Measurements from ENCODE around the gene OR2H2.

Gene OR2H2

DNA sequence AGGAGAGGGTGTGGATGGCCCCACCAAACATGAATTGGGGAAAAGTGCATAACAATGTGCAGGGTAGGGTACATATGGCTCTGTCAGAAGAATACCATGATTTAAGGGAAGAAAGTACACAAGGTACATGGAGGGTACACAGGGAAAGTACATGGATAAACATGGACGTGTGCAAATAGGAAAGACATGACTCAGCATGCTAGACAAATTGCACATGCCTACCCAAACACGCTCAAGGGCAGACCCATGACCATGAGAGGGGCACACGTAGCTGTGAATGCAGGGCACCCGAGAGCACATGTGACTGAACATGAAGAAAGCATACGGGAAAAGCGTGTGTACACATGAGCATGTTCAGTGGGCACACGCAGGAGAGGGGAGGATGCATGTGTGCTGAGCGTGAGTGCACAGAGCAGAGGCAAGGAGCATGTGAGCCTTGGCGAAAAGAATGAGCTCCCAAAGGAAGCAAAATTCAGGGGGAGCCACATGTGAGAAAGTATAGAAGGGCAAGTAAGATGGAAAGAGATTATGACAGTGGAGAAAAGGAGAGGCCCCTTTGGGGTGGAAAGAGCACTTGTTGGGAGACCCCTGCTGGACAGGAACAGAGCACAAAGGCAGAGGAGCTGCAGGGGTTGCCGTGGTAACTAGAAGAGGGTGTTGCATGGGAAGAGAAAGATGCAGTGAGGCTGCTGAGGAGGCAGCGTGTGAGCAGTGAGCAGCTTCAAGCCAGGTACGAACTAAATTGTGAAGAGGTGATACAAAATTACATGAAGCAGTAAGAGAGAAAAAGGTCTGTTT lies 17.8 kb downstream of the OR2H2 start:
- TF ChIP-seq, protein P1, sequence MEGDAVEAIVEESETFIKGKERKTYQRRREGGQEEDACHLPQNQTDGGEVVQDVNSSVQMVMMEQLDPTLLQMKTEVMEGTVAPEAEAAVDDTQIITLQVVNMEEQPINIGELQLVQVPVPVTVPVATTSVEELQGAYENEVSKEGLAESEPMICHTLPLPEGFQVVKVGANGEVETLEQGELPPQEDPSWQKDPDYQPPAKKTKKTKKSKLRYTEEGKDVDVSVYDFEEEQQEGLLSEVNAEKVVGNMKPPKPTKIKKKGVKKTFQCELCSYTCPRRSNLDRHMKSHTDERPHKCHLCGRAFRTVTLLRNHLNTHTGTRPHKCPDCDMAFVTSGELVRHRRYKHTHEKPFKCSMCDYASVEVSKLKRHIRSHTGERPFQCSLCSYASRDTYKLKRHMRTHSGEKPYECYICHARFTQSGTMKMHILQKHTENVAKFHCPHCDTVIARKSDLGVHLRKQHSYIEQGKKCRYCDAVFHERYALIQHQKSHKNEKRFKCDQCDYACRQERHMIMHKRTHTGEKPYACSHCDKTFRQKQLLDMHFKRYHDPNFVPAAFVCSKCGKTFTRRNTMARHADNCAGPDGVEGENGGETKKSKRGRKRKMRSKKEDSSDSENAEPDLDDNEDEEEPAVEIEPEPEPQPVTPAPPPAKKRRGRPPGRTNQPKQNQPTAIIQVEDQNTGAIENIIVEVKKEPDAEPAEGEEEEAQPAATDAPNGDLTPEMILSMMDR (conservative IDR thresholded peaks at IDR 0.05; ENCODE audit: low read length): no peak; the same call in 1 of the 2 replicates
- no peak for DNase-seq (ENCODE audit: low read depth)
- no peak overlapping the region for H3K4me3 ChIP-seq (ENCODE audit: low read length)

DNA sequence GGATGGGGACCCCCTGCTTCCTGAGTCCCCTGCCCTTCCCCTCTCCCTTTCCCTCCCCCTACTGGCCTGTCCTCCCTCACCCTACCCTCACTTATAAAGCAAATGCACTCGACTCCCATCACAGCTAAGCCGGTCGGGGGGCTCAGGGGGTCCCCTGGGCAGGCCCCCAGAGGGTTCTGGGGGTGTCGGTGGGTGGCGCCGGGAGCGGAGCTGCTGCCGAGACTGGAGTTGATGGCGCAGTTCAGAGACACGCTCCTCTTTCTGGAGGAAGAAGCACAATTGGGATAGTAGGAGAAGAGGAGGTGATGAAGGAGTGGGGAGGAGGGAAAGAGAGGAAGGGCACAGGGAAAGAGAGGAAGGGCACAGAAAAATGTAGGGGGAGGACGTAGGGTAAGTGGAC lies 18.5 kb downstream of the OR2H2 start:
- no peak overlapping the region for H3K4me3 ChIP-seq (ENCODE audit: low read length)
- TF ChIP-seq, protein P1 (conservative IDR thresholded peaks at IDR 0.05; ENCODE audit: low read length): no peak
- DNase-seq (ENCODE audit: low read depth): no peak

DNA sequence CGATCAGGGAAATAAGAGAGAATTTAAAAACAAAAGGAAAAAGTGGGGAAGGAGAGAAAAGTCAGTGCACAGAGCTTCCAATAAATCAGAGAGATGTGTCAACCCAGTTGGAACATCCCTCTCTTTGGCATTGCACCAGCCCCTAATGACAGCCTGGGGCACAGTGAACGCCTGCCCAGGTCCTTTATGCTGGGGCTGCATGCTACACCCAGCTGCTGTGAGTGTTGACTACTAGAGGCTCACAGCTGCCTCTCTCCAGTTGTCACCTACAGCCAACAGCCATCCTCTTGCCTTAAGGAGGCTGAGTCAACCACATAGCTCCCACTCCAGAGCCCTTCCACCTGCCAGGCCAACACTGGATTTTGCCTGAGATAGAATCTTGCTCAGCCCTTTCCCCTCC lies 19.0 kb downstream of the OR2H2 start:
- no peak overlapping the region for H3K4me3 ChIP-seq (ENCODE audit: low read length)
- TF ChIP-seq, protein P1 (conservative IDR thresholded peaks at IDR 0.05; ENCODE audit: low read length): no peak
- DNase-seq (ENCODE audit: low read depth): no peak

DNA sequence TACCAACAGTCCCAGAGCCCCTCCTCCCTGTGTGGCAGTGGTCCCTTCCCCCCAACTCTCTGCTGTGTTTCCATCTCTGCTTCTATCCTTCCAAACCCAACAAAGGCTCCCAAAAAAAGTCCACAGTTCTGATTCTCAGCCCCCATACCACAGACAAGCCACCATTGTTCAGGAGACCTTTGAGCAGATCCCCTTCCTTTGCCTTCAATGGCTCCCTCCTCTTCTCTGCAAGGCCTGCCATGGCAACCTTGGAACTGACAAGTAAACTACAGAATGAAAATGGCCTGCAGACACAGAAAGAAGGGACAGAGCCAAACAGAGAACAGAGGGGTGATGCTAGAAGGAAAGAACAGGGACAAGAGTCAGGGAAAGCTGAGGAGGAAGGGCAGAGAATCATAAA lies 23.2 kb downstream of the OR2H2 start:
- no peak overlapping the region for H3K4me3 ChIP-seq (ENCODE audit: low read length)
- TF ChIP-seq, protein P1 (conservative IDR thresholded peaks at IDR 0.05; ENCODE audit: low read length): no peak
- no peak for DNase-seq (ENCODE audit: low read depth)

DNA sequence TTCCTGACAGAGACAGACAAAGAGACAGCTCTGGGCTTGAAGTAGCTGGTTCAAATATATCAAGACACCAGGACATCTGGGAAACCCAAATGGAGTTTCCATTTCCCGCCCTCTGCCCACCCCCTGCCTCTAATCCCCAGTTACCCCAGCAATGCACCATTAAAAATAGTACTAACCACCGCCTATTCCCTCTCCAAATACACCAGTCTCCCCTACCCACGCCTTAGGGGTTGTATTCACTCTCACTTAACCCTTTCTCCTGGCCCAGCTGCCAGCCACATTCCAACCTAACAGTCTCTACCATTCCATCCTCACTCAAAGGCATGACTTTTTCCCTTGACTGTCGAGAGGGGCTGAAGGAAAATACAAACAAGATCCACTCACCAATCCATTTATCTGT lies 25.6 kb downstream of the OR2H2 start:
- no peak overlapping the region for H3K4me3 ChIP-seq (ENCODE audit: low read length)
- DNase-seq (ENCODE audit: low read depth): no peak
- TF ChIP-seq, protein P1 (conservative IDR thresholded peaks at IDR 0.05; ENCODE audit: low read length): no peak

DNA sequence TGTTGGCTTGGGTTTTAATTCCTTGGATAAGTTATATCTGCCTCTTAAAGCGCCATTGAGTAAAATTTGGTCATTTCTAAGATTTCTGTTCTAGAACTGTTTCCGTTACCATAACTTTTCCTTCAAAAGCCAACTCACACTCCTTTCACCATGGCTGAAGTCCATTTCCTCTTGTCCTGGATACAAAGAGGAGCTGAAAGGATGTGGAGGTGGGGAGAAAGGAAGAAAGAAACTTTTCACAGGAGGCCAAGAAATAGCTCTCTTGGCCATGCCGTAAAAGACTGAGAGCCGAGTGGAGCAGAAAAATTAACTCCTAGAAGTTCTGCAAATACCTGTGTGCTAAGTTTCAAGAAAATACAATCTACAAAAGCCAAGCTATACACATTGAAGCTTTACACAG lies 26.5 kb downstream of the OR2H2 start:
- TF ChIP-seq, protein P1 (conservative IDR thresholded peaks at IDR 0.05; ENCODE audit: low read length): no peak
- no peak for DNase-seq (ENCODE audit: low read depth)
- no peak overlapping the region for H3K4me3 ChIP-seq (ENCODE audit: low read length)

Data from AG10803 (cell line).